ENCODE data around the gene BCAN. TPM values are rescaled to one million over a fixed set of nuclear protein-coding genes. Genes with fewer than 3 reads are reported as not detected.

The BCAN gene
- total RNA-seq, 1 donor from 2014 or later: 0.46 TPM

GRCh38 chr1:156638189-156638985 lies 3.5 kb upstream of the BCAN start:
- ATAC-seq (ENCODE audit: poor library complexity) (no peak), DNase-seq (no peak)
- intact Hi-C loops (cut with DNase I): no loop called here

- DNase-seq (no peak), ATAC-seq (ENCODE audit: poor library complexity) (no peak)
- intact Hi-C loops (cut with DNase I): no loop called here
These were observed 2.3 kb upstream of the BCAN start for GRCh38 chr1:156639601-156640101.

DNA sequence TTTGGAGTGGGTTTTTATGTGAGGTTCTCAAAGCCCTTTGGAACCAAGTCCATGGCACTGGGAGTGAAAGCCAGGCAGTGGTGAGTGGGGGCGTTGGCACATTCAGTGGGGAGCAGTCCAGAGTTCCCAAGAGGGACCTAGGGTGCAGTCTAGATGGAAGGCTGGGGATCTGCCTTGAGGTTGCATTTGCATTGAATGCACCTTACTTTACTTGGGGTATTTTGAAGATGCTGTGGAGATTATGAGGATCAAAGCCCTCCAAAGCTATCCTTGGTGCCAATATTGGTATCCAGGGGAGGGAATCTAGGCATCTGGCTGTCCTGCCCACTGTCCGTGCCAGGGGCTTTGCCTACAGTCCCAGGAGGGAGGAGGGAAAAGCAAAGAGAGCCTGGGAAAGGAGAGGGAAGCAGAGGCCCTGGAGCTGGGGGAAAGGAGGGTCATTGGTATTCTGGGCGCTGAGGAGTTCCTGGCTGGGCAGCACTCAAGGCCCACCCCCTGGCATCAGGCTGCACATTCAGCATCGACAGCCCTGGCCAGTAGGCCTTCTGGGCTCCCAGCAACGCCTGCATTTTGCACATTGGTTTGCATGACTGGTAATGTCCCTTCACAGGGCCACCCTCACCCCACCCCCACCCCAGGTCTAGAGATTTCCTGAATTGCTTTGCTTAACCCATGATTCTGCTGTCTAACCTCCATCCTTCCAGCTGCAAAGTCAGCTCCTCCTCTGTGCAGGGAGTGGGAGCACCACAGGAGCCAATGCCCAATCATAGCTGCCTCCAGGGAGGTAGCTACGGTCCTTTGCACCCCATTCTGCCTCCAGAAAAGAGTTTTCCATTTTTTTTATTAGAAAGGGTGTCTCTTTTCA lies 843 bp upstream of the BCAN start:
- intact Hi-C loops (cut with DNase I): no loop called here
- DNase-seq: no peak
- ATAC-seq (ENCODE audit: poor library complexity): no peak

DNA sequence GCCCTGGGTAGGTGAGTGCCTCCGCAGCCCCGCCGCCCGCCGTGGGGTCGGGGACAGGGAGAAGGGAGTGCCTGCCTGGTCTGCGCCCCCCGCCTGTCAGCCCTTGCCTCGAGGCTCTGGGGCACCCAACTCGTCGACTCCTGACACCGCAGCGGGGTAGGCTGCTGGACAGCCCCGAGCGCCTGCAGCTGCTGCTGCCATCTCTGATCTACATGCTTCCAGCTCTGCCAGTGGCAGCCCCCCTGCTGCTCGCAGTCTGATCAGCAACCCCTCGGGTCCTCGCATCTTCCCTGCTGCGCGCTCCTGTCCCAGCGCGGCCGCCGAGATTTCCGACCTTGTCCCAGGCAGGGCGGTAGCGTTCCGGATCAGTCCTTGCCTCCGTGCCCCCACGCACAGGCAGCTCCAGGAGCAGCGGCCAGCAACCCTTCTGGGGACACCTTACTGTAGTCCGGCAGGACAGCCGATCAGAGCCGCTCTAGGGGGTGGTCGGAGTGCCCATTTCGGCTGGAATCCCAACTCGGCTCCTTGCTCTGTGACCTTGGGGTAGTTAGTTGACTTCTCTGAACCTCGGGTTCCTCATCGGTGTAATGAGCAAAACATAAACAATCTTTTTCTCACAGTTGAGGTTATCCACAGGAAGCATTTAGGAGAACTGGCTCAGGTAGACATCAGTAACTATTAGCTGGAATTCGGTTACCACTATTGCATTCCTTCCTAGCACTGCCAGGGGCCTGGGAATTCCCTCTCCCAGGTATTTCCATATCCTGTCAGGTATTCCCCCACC lies 540 bp downstream of the BCAN start:
- DNase-seq (no peak), ATAC-seq (ENCODE audit: poor library complexity) (peak; percentile 23)
- intact Hi-C loops (cut with DNase I): no loop called here

GRCh38 chr1:156643049-156643777 lies 1.3 kb downstream of the BCAN start:
- DNase-seq: no peak
- no peak for ATAC-seq (ENCODE audit: poor library complexity)
- intact Hi-C loops (cut with DNase I): no loop called here

GRCh38 chr1:156643778-156644092 lies 1.8 kb downstream of the BCAN start:
- intact Hi-C loops (cut with DNase I): no loop called here
- no peak for DNase-seq
- no peak for ATAC-seq (ENCODE audit: poor library complexity)

- DNase-seq (no peak), ATAC-seq (ENCODE audit: poor library complexity) (no peak)
- intact Hi-C loops (cut with DNase I): no loop called here
These were observed 2.2 kb downstream of the BCAN start for GRCh38 chr1:156644146-156644545.

- ATAC-seq (ENCODE audit: poor library complexity) (no peak), DNase-seq (no peak)
- intact Hi-C loops (cut with DNase I): loop anchor here (5.0 kb wide), 1 partner anchor 38 kb away; no protein-coding TSS in a partner anchor
These were observed 2.7 kb downstream of the BCAN start for GRCh38 chr1:156644640-156645039.

- DNase-seq (no peak), ATAC-seq (ENCODE audit: poor library complexity) (no peak)
- intact Hi-C loops (cut with DNase I): loop anchor here (5.0 kb wide), 1 partner anchor 37 kb away; no protein-coding TSS in a partner anchor
These were observed 3.1 kb downstream of the BCAN start for GRCh38 chr1:156645056-156645455.

DNA sequence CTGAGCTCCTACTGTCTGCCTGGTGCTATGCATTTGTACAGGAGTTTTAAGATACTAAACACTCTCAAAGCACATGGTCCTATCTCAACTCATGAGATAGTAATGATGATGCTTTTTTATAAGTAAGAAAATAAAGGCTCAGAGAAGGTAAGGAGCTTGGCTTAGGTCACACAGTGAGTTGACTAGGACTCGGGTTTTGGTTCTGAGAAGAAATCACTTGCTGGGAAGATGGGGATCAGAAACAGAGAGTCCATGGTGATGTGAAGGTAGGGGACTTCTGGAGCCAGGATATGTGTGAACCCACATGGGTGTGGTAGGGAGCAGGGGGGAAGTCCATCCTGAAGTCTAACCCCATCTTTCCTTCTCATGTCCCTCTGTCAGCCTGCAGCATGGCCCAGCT lies 3.7 kb downstream of the BCAN start:
- DNase-seq: no peak
- no peak for ATAC-seq (ENCODE audit: poor library complexity)
- intact Hi-C loops (cut with DNase I): loop anchor here (5.0 kb wide), 1 partner anchor 37 kb away; no protein-coding TSS in a partner anchor

GRCh38 chr1:156646738-156647211 lies 4.9 kb downstream of the BCAN start:
- no peak for DNase-seq
- intact Hi-C loops (cut with DNase I): loop anchor here (5.0 kb wide), 1 partner anchor 36 kb away; no protein-coding TSS in a partner anchor
- ATAC-seq (ENCODE audit: poor library complexity): no peak

DNA sequence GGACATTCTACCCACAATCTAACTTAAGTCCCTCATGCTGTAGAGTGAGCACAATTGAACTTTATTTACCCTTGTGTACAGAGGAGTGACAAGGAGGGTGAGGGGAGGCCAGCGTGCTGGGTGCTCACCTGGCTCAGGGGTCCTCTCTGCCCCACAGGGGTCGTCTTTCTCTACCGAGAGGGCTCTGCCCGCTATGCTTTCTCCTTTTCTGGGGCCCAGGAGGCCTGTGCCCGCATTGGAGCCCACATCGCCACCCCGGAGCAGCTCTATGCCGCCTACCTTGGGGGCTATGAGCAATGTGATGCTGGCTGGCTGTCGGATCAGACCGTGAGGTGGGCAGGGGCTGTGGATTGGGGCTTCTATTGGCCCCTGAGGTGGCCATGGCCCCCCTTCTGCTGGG lies 5.4 kb downstream of the BCAN start:
- no peak for DNase-seq
- intact Hi-C loops (cut with DNase I): loop anchor here (5.0 kb wide), 1 partner anchor 35 kb away; no protein-coding TSS in a partner anchor
- no peak for ATAC-seq (ENCODE audit: poor library complexity)

DNA sequence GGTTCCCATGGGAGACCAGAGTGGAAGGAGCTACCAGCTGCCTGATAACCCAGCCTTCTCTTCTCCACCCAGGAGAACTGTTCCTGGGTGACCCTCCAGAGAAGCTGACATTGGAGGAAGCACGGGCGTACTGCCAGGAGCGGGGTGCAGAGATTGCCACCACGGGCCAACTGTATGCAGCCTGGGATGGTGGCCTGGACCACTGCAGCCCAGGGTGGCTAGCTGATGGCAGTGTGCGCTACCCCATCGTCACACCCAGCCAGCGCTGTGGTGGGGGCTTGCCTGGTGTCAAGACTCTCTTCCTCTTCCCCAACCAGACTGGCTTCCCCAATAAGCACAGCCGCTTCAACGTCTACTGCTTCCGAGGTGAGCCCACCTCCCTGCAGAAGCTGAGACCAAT lies 6.6 kb downstream of the BCAN start:
- DNase-seq (no peak), ATAC-seq (ENCODE audit: poor library complexity) (no peak)
- intact Hi-C loops (cut with DNase I): loop anchor here (5.0 kb wide), 1 partner anchor 34 kb away; no protein-coding TSS in a partner anchor

DNA sequence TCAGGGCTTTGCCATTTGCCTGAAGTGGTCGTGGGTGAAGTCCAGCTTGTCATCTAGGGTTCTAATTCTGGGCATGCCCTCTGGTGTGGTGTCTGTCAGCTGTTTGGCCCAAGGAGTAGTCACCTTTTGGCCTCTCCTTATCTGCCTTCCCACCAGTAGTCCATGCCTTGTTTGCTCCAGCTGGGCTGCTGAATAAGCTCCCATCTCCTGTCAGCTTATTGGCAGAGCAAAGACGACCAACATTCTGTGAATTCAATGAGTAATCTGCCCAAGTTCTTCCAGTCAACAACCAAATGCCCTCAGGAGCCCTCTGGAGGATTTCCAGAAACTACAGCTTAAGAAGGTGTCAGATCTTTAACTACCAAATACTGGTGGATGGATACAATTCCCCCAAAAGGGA lies 7.0 kb downstream of the BCAN start:
- DNase-seq: no peak
- intact Hi-C loops (cut with DNase I): loop anchor here (5.0 kb wide), 1 partner anchor 33 kb away; no protein-coding TSS in a partner anchor
- no peak for ATAC-seq (ENCODE audit: poor library complexity)

GRCh38 chr1:156652131-156652991 lies 10.4 kb downstream of the BCAN start:
- intact Hi-C loops (cut with DNase I): loop anchor here (5.0 kb wide), 2 partner anchors 70 to 265 kb away; no protein-coding TSS in a partner anchor
- ATAC-seq (ENCODE audit: poor library complexity): no peak
- DNase-seq: no peak

- DNase-seq (no peak), ATAC-seq (ENCODE audit: poor library complexity) (no peak)
- intact Hi-C loops (cut with DNase I): loop anchor here (5.0 kb wide), 2 partner anchors 71 to 266 kb away; no protein-coding TSS in a partner anchor
These were observed 11.1 kb downstream of the BCAN start for GRCh38 chr1:156652992-156653355.

DNA sequence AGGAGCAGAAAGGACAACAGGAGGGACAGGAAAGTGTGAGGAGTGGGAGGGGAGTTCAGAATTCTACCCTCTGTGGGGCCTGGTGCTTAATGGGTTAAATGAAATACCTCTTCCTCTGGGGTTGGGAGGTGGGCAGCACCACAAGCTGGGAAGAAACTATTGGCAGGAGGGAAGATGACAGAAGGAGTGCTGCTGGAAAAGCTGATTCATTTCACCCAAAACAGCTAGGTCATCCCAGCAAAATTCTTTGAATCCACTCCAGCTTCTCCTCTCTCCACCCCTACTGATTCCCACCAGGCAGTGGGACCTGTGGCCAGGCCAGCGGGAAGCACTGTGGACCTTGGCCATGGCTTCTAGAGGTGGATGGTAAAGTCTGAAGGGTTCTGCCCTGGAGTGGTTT lies 12.8 kb downstream of the BCAN start:
- intact Hi-C loops (cut with DNase I): loop anchor here (5.0 kb wide), 2 partner anchors 72 to 267 kb away; no protein-coding TSS in a partner anchor
- no peak for DNase-seq
- ATAC-seq (ENCODE audit: poor library complexity): no peak
